ENCODE measurements around the gene STAG1. TPM values are rescaled to one million over a fixed set of nuclear protein-coding genes. Genes with fewer than 3 reads are reported as not detected.

STAG1 gene
- polyA plus RNA-seq, 1 of the 3 experiments (the other 2 are of a cell fraction): 5.5 TPM

DNA sequence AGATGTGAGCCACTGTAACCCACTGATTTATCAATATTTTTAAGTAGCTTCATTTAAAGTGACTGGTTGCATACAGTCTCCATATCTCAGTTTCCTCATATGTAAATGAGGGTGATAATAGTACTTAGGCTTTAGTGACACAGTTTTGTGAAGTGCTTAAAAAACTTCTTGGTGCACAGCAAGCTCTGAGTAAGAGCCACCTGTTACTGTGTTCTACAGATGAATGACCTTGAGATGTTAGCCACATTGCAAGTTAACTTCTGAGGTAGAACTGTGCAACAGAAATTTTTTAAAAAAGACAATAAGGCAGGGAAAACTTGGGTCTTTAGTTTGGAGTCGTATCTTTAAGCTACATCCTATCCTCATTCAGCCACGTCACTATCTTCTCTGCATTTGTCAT, 458.9 kb downstream of the STAG1 start:
- H4K20me1 ChIP-seq (ENCODE audit: insufficient read depth): no peaks in the 10 kb centered on the region
- ChIA-PET CTCF (interaction anchor here (1.0 to 1.6 kb wide), 2 partner anchors 43 to 214 kb away, joined by 3 read pairs; no protein-coding TSS in a partner anchor), POLR2A (no interaction called here)
- H3K4me3 ChIP-seq (ENCODE audit: low read depth in 2 of 2, low read length in 1 of 2): no peak overlapping the region
- H2AFZ ChIP-seq (ENCODE audit: low read depth): no peak overlapping the region
- H3K27ac ChIP-seq (ENCODE audit: low read depth in 2 of 2, low read length in 1 of 2): no peak overlapping the region
- TF ChIP-seq, protein P1, sequence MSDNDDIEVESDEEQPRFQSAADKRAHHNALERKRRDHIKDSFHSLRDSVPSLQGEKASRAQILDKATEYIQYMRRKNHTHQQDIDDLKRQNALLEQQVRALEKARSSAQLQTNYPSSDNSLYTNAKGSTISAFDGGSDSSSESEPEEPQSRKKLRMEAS (IDR thresholded peaks at IDR 0.05; ENCODE audit: low read depth): no peak
- TF ChIP-seq RAD21 (IDR thresholded peaks at IDR 0.05; ENCODE audit: low read length) (no peak), EP300 (IDR thresholded peaks at IDR 0.05; ENCODE audit: borderline replicate concordance in 1 of 2, low read depth in 1 of 2, low read length in 1 of 2) (no peak), MXI1 (IDR thresholded peaks at IDR 0.05; ENCODE audit: low read depth, low read length) (no peak)
- no peaks in the 10 kb centered on the region for H3K9me2 ChIP-seq
- no peak overlapping the region for H3K9ac ChIP-seq
- no peak for DNase-seq
- no peaks in the 10 kb centered on the region for H3K4me1 ChIP-seq (ENCODE audit: control insufficient read depth in 1 of 2, insufficient read depth in 2 of 2, low read depth in 1 of 2, low read length in 1 of 2)
- no peaks in the 10 kb centered on the region for H3F3A ChIP-seq (replicated peaks; ENCODE audit: insufficient read depth)
- H3K9me3 ChIP-seq: no peaks in the 10 kb centered on the region
- no peaks in the 10 kb centered on the region for H3K79me2 ChIP-seq (ENCODE audit: insufficient read depth)
- no peaks in the 10 kb centered on the region for H3K27me3 ChIP-seq (ENCODE audit: insufficient read depth)
- peaks cover 23 to 44% of the 10 kb centered on the region in 2 experiments for H3K36me3 ChIP-seq (replicated peaks in 1 of 2; ENCODE audit: control insufficient read depth in 1 of 2, insufficient read depth in 2 of 2, low read length in 1 of 2)
- WGBS (ENCODE audit: low lambda C conversion rate): 96% methylated on average over 2 of the region's 2 CpGs
- no peak overlapping the region for H3K4me2 ChIP-seq

GRCh38 chr3:136292500-136292899, 459.7 kb downstream of the STAG1 start:
- no peak for TF ChIP-seq TAF1 (IDR thresholded peaks at IDR 0.05; ENCODE audit: borderline replicate concordance, low read depth, low read length)
- H3K36me3 ChIP-seq (replicated peaks in 1 of 2; ENCODE audit: control insufficient read depth in 1 of 2, insufficient read depth in 2 of 2, low read length in 1 of 2): peaks cover 19 to 42% of the 10 kb centered on the region in 2 experiments
- H3K4me3 ChIP-seq (ENCODE audit: low read depth in 2 of 2, low read length in 1 of 2): no peak overlapping the region
- H3K27ac ChIP-seq (ENCODE audit: low read depth in 2 of 2, low read length in 1 of 2): no peak overlapping the region
- POLR2A ChIA-PET: no interaction called here
- no peak for DNase-seq
- CTCF ChIA-PET: interaction anchor here (1.0 kb wide), 1 partner anchor 42 kb away, joined by 3 read pairs; no protein-coding TSS in a partner anchor
- no peak overlapping the region for H2AFZ ChIP-seq (ENCODE audit: low read depth)
- H3K79me2 ChIP-seq (ENCODE audit: insufficient read depth): no peaks in the 10 kb centered on the region
- H3F3A ChIP-seq (replicated peaks; ENCODE audit: insufficient read depth): no peaks in the 10 kb centered on the region
- H3K9me2 ChIP-seq: no peaks in the 10 kb centered on the region
- no peaks in the 10 kb centered on the region for H3K27me3 ChIP-seq (ENCODE audit: insufficient read depth)
- H4K20me1 ChIP-seq (ENCODE audit: insufficient read depth): no peaks in the 10 kb centered on the region
- H3K9ac ChIP-seq: no peak overlapping the region
- no peak overlapping the region for H3K4me2 ChIP-seq
- WGBS (ENCODE audit: low lambda C conversion rate): 96% methylated on average over 1 of the region's 1 CpG
- H3K4me1 ChIP-seq (ENCODE audit: control insufficient read depth in 1 of 2, insufficient read depth in 2 of 2, low read depth in 1 of 2, low read length in 1 of 2): no peaks in the 10 kb centered on the region
- H3K9me3 ChIP-seq: no peaks in the 10 kb centered on the region

DNA sequence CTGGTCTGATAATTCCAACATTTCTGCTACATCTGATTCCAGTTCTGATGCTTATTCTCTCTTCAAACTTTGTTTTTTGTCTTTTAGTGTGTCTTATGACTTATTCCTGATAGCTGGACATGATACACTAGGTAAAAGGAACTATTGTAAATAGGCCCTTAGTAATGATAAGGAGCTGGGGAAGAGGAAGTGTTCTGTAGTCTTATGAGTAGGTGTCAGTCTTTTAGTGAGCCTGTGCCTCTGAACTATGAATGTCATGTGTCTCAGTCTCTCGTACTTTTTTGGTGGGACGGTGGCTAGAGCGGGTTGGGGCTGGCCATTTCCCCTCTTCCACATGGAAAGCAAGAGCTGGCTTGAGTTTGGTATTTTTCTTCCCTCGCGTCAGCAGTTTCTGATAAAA, 460.9 kb downstream of the STAG1 start:
- no peak overlapping the region for H3K9ac ChIP-seq
- WGBS (ENCODE audit: low lambda C conversion rate): 94% methylated on average over 5 of the region's 5 CpGs
- POLR2A ChIA-PET: no interaction called here
- CTCF ChIA-PET: interaction anchor here (0.6 to 1.2 kb wide), 2 partner anchors 46 to 695 kb away, joined by 3 to 4 read pairs; no protein-coding TSS in a partner anchor
- no peaks in the 10 kb centered on the region for H3K79me2 ChIP-seq (ENCODE audit: insufficient read depth)
- H3K36me3 ChIP-seq (replicated peaks in 1 of 2; ENCODE audit: control insufficient read depth in 1 of 2, insufficient read depth in 2 of 2, low read length in 1 of 2): peaks cover 15 to 41% of the 10 kb centered on the region in 2 experiments
- no peak for DNase-seq
- no peak overlapping the region for H3K4me2 ChIP-seq
- no peak overlapping the region for H3K4me3 ChIP-seq (ENCODE audit: low read depth in 2 of 2, low read length in 1 of 2)
- no peaks in the 10 kb centered on the region for H3F3A ChIP-seq (replicated peaks; ENCODE audit: insufficient read depth)
- no peaks in the 10 kb centered on the region for H4K20me1 ChIP-seq (ENCODE audit: insufficient read depth)
- no peaks in the 10 kb centered on the region for H3K27me3 ChIP-seq (ENCODE audit: insufficient read depth)
- no peaks in the 10 kb centered on the region for H3K9me2 ChIP-seq
- no peak overlapping the region for H3K27ac ChIP-seq (ENCODE audit: low read depth in 2 of 2, low read length in 1 of 2)
- H3K4me1 ChIP-seq (ENCODE audit: control insufficient read depth in 1 of 2, insufficient read depth in 2 of 2, low read depth in 1 of 2, low read length in 1 of 2): no peaks in the 10 kb centered on the region
- no peak overlapping the region for H2AFZ ChIP-seq (ENCODE audit: low read depth)
- no peaks in the 10 kb centered on the region for H3K9me3 ChIP-seq
- no peak for TF ChIP-seq NRF1 (IDR thresholded peaks at IDR 0.05; ENCODE audit: low read depth, low read length)
- no peak for TF ChIP-seq EZH2phosphoT487 (IDR thresholded peaks at IDR 0.05; ENCODE audit: borderline replicate concordance, low read depth)
- TF ChIP-seq FOXJ3 (CRISPR knock-in tag; IDR thresholded peaks at IDR 0.05): no peak
- no peak for TF ChIP-seq ELF1 (IDR thresholded peaks at IDR 0.05)
- TF ChIP-seq, protein P2, sequence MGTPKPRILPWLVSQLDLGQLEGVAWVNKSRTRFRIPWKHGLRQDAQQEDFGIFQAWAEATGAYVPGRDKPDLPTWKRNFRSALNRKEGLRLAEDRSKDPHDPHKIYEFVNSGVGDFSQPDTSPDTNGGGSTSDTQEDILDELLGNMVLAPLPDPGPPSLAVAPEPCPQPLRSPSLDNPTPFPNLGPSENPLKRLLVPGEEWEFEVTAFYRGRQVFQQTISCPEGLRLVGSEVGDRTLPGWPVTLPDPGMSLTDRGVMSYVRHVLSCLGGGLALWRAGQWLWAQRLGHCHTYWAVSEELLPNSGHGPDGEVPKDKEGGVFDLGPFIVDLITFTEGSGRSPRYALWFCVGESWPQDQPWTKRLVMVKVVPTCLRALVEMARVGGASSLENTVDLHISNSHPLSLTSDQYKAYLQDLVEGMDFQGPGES (IDR thresholded peaks at IDR 0.05; ENCODE audit: low read depth, low read length): no peak

Small RNA genes lying within 50 kb of the gene (small RNA-seq; reads per million reads assigned to genes)
- 0 reads per million in 7 experiments for gene RNU6-1284P
- gene RNU6-789P: 0 reads per million in 7 experiments

Other genes with a start within 250 kb of the STAG1 start
- 9.7 and 10.6 TPM in 2 replicates for gene SLC35G2, start 66.7 kb upstream of the STAG1 start, polyA plus RNA-seq (2012; rRNA removed)
- gene NCK1, start 109.8 kb upstream of the STAG1 start, polyA plus RNA-seq (2012; rRNA removed): 16.2 and 17.5 TPM in 2 replicates
- 0.58 and 0.78 TPM in 2 replicates for gene IL20RB, start 205.6 kb upstream of the STAG1 start, polyA plus RNA-seq (2012; rRNA removed)